H1 (cell line): ENCODE measurements around the gene SEMA4C. TPM values are rescaled to one million over a fixed set of nuclear protein-coding genes. Genes with fewer than 3 reads are reported as not detected.
A peak's percentile ranks its signal among the peaks of the same experiment; 100 is the strongest.

ENCODE experiments used
- CEBPB ChIP-seq: IDR thresholded peaks from 2 replicates; pipeline ENCODE4 v1.6.1; 2012; ENCODE audit warnings: low read depth, low read length
- CTBP2 ChIP-seq: IDR thresholded peaks from 2 replicates; pipeline ENCODE4 v1.7.0; 2011; ENCODE audit warnings: borderline replicate concordance, mild to moderate bottlenecking, moderate library complexity, mixed read lengths, low read length; ENCODE audit not compliant: insufficient read depth, insufficient read length
- EZH2 ChIP-seq: fragments of 200-600 bp; sonication (generic); IDR thresholded peaks from 2 replicates; pipeline ENCODE4 v1.7.1; 2012; ENCODE audit warnings: low read depth, mild to moderate bottlenecking, moderate library complexity, low read length, inconsistent platforms; ENCODE audit not compliant: severe bottlenecking
- HDAC6 ChIP-seq: IDR thresholded peaks from one replicate; pipeline ENCODE4 v1.7.1; 2012; ENCODE audit warnings: low read depth, mild to moderate bottlenecking, inconsistent platforms, low read length, moderate library complexity
- NRF1 ChIP-seq: IDR thresholded peaks from 2 replicates; pipeline ENCODE4 v1.6.1; 2011; ENCODE audit warnings: mild to moderate bottlenecking, low read depth, low read length, improper control_type of control experiment
- RAD21 ChIP-seq, 2 experiments: IDR thresholded peaks in 1 of 2; conservative IDR thresholded peaks in 1 of 2; 2 replicates each; pipeline ENCODE4 v1.6.1; 2011; ENCODE audit warnings: low read depth in 2 of 2, low read length in 2 of 2, improper control_type of control experiment in 1 of 2, inconsistent platforms in 1 of 2, mild to moderate bottlenecking in 1 of 2, moderate library complexity in 1 of 2
- SP1 ChIP-seq: IDR thresholded peaks from 2 replicates; pipeline ENCODE4 v1.6.1; 2011; ENCODE audit warnings: low read depth, low read length
- TBP ChIP-seq: IDR thresholded peaks from 2 replicates; pipeline ENCODE4 v1.6.1; 2011; ENCODE audit warnings: low read depth, low read length, improper control_type of control experiment
- TEAD4 ChIP-seq: IDR thresholded peaks from 2 replicates; pipeline ENCODE4 v1.6.1; 2012; ENCODE audit warnings: low read depth, low read length, inconsistent platforms, mixed read lengths
- polyA plus RNA-seq, 7 experiments: library from polyadenylated mRNA; depleted of rRNA in 3 of 7; stranded (reverse) in 5 of 7; unstranded in 2 of 7; fragments of >200 nt in 5 of 7; fragments of 200-250 nt in 2 of 7; gene quantifications; 1 replicate in 5 of 7; 2 replicates in 1 of 7; 4 replicates in 1 of 7; pipeline versions ENCODE4 v1.2.1 to v1.2.3, GENCODE V29; 2011 to 2013; ENCODE audit warnings: missing spikeins in 2 of 7, mixed read lengths in 2 of 7
- total RNA-seq: library from RNA; stranded (reverse); fragmentation: NEBNext Ultra II Directional; extraction: Animal tissue kit (Norgen Biotek cat#: 25700); gene quantifications from 2 replicates; pipeline ENCODE4 v1.2.1, GENCODE V29; 2021
- TF ChIP-seq, protein P1 (sequence below): fragments of 300-600 bp; sonication (generic); IDR thresholded peaks from 2 replicates; pipeline ENCODE4 v1.7.1; 2012; ENCODE audit warnings: low read length, moderate library complexity, mild to moderate bottlenecking, inconsistent platforms; ENCODE audit not compliant: insufficient replicate concordance

Gene SEMA4C
- total and polyA plus RNA-seq, 2 of the 8 experiments (the other 6 are each of a cell fraction or from before 2014, with no cell fraction given) = 47.5 to 67.3 TPM

DNA sequence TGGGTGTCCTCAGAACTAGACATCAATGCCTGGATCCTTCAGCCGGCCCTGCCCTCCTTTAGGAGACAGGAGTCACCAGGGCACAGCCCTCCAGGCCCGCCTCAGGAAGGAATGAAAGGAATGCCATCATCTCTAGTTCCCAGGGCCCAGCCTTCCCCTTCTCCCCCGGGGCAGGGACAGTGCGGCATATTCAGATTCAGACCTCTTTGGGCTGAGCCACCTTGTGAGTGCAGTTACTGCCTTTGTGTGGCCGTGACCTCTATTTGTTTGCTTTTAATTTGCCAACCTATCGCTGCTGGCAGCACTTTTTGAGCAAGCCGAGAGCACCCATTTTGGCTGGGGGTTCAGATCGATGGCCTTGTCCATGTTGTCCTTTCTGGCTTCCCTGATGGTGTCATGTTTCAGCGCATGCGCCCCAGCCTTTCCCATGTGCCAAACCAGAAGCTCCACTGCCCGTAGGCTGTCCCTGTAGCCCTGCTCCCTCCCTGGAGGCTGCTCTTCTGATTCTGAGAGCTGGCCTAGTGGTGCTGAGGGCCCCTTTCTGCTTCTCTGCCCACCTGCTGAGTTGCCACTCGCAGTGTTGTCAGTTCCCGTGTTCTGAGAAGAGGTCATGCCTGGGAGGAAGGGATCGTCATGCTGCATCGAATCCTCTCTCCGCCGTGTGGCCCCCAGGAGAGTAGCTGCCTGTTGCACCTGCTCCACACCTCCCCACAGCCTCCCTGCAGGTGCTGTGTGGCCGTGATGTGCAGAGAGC lies 36.9 kb downstream of the SEMA4C start (continued):
- TF ChIP-seq, protein P1, sequence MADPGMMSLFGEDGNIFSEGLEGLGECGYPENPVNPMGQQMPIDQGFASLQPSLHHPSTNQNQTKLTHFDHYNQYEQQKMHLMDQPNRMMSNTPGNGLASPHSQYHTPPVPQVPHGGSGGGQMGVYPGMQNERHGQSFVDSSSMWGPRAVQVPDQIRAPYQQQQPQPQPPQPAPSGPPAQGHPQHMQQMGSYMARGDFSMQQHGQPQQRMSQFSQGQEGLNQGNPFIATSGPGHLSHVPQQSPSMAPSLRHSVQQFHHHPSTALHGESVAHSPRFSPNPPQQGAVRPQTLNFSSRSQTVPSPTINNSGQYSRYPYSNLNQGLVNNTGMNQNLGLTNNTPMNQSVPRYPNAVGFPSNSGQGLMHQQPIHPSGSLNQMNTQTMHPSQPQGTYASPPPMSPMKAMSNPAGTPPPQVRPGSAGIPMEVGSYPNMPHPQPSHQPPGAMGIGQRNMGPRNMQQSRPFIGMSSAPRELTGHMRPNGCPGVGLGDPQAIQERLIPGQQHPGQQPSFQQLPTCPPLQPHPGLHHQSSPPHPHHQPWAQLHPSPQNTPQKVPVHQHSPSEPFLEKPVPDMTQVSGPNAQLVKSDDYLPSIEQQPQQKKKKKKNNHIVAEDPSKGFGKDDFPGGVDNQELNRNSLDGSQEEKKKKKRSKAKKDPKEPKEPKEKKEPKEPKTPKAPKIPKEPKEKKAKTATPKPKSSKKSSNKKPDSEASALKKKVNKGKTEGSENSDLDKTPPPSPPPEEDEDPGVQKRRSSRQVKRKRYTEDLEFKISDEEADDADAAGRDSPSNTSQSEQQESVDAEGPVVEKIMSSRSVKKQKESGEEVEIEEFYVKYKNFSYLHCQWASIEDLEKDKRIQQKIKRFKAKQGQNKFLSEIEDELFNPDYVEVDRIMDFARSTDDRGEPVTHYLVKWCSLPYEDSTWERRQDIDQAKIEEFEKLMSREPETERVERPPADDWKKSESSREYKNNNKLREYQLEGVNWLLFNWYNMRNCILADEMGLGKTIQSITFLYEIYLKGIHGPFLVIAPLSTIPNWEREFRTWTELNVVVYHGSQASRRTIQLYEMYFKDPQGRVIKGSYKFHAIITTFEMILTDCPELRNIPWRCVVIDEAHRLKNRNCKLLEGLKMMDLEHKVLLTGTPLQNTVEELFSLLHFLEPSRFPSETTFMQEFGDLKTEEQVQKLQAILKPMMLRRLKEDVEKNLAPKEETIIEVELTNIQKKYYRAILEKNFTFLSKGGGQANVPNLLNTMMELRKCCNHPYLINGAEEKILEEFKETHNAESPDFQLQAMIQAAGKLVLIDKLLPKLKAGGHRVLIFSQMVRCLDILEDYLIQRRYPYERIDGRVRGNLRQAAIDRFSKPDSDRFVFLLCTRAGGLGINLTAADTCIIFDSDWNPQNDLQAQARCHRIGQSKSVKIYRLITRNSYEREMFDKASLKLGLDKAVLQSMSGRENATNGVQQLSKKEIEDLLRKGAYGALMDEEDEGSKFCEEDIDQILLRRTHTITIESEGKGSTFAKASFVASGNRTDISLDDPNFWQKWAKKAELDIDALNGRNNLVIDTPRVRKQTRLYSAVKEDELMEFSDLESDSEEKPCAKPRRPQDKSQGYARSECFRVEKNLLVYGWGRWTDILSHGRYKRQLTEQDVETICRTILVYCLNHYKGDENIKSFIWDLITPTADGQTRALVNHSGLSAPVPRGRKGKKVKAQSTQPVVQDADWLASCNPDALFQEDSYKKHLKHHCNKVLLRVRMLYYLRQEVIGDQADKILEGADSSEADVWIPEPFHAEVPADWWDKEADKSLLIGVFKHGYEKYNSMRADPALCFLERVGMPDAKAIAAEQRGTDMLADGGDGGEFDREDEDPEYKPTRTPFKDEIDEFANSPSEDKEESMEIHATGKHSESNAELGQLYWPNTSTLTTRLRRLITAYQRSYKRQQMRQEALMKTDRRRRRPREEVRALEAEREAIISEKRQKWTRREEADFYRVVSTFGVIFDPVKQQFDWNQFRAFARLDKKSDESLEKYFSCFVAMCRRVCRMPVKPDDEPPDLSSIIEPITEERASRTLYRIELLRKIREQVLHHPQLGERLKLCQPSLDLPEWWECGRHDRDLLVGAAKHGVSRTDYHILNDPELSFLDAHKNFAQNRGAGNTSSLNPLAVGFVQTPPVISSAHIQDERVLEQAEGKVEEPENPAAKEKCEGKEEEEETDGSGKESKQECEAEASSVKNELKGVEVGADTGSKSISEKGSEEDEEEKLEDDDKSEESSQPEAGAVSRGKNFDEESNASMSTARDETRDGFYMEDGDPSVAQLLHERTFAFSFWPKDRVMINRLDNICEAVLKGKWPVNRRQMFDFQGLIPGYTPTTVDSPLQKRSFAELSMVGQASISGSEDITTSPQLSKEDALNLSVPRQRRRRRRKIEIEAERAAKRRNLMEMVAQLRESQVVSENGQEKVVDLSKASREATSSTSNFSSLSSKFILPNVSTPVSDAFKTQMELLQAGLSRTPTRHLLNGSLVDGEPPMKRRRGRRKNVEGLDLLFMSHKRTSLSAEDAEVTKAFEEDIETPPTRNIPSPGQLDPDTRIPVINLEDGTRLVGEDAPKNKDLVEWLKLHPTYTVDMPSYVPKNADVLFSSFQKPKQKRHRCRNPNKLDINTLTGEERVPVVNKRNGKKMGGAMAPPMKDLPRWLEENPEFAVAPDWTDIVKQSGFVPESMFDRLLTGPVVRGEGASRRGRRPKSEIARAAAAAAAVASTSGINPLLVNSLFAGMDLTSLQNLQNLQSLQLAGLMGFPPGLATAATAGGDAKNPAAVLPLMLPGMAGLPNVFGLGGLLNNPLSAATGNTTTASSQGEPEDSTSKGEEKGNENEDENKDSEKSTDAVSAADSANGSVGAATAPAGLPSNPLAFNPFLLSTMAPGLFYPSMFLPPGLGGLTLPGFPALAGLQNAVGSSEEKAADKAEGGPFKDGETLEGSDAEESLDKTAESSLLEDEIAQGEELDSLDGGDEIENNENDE = no peak
- no peak for TF ChIP-seq EZH2
- peak; percentile 17; the same call in 1 of the 2 replicates for TF ChIP-seq TBP
- peak; percentile 77 for TF ChIP-seq CTBP2
- TF ChIP-seq SP1 = peak; percentile 45; the same call in 1 of the 2 replicates
- TF ChIP-seq CEBPB = no peak
- TF ChIP-seq RAD21 (IDR thresholded peaks at IDR 0.05 in 1 of 2, conservative IDR thresholded peaks at IDR 0.05 in 1 of 2; ENCODE audit: low read depth in 2 of 2, low read length in 2 of 2) = no peak
- peak; percentile 80 for TF ChIP-seq TEAD4
- peak; percentile 50; the same call in 1 of the 2 replicates for TF ChIP-seq NRF1
- no peak for TF ChIP-seq HDAC6
